GM12878 (cell line): ENCODE measurements around the gene CSF3. TPM values are rescaled to one million over a fixed set of nuclear protein-coding genes. Genes with fewer than 3 reads are reported as not detected.

ENCODE experiments used
- ATAC-seq: fragments of 200-7000 bp; cut with Tn5 transposase; 3 replicates; pipeline ENCODE4 v1.9.1; 2020; ENCODE audit warnings: mild to moderate bottlenecking, moderate library complexity
- BruUV-seq: library from RNA; stranded (reverse); fragments of 400-500 nt; replicated peaks from 2 replicates; lab custom pipeline; 2021; lab: Mats Ljungman, UMichigan
- CTCF ChIA-PET: fragments of 300-600 bp; sonication (Branson Sonifier 250); formaldehyde crosslinking; extraction: SDS; loops from one replicate; lab custom pipeline; 2021; ENCODE audit warnings: inconsistent platforms; lab: Yijun Ruan, JAX
- POLR2A ChIA-PET: fragments of 350-600 bp; formaldehyde crosslinking; extraction: SDS; loops from one replicate; lab custom pipeline; 2021; ENCODE audit warnings: inconsistent platforms; lab: Charles Lee
- RAD21 ChIA-PET: fragments of 300-600 bp; sonication (Branson Sonifier 250); formaldehyde crosslinking; loops from one replicate; lab custom pipeline; 2023; ENCODE audit warnings: antibody characterized with exemption; ENCODE audit not compliant: unreplicated experiment; lab: Charles Lee
- SMC1A ChIA-PET: fragments of 300-600 bp; sonication (Branson Sonifier 250); formaldehyde crosslinking; loops from one replicate; lab custom pipeline; 2023; ENCODE audit not compliant: unreplicated experiment, uncharacterized antibody; lab: Charles Lee
- DNase-seq: peaks from one replicate; pipeline ENCODE4 v3.0.0-alpha.2; 2011; ENCODE audit warnings: low read depth, low spot score
- FAIRE-seq: peaks from 3 replicates; lab custom pipeline; 2011; peaks lifted over from hg19 to GRCh38; lab: Jason Lieb, UNC
- H2AFZ ChIP-seq: 2 replicates; pipeline ENCODE4 v1.6.0; 2011; ENCODE audit warnings: low read depth, low read length, control low read depth; ENCODE audit not compliant: control insufficient read depth
- H3K27ac ChIP-seq: 2 replicates; pipeline ENCODE4 v1.5.1; 2011; ENCODE audit warnings: control low read depth; ENCODE audit not compliant: control insufficient read depth, insufficient read depth
- H3K27me3 ChIP-seq, 2 experiments: replicated peaks in 1 of 2; 2 replicates each; pipeline versions ENCODE4 v1.6.0 to v1.6.1; 2011; ENCODE audit warnings: low read length in 1 of 2; ENCODE audit not compliant: control insufficient read depth in 2 of 2, insufficient read depth in 2 of 2
- H3K36me3 ChIP-seq, 2 experiments: 2 replicates each; pipeline ENCODE4 v1.5.1; 2011; ENCODE audit warnings: low read length in 1 of 2; ENCODE audit not compliant: control insufficient read depth in 2 of 2, insufficient read depth in 2 of 2
- H3K4me1 ChIP-seq: 2 replicates; pipeline ENCODE4 v1.6.1; 2011; ENCODE audit warnings: mild to moderate bottlenecking, low read length, moderate library complexity, mixed read lengths; ENCODE audit not compliant: control insufficient read depth, insufficient read depth
- H3K4me2 ChIP-seq: 2 replicates; pipeline ENCODE4 v1.6.0; 2011; ENCODE audit warnings: control low read depth; ENCODE audit not compliant: control insufficient read depth, insufficient read depth
- H3K4me3 ChIP-seq: fragments of 200-600 bp; sonication (generic); 2 replicates; pipeline ENCODE4 v1.5.1; 2016
- H3K79me2 ChIP-seq: 2 replicates; pipeline ENCODE4 v1.6.0; 2011; ENCODE audit warnings: low read length; ENCODE audit not compliant: control insufficient read depth, insufficient read depth
- H3K9ac ChIP-seq: 2 replicates; pipeline ENCODE4 v1.8.0; 2011; ENCODE audit warnings: low read length, control low read depth, mixed read lengths; ENCODE audit not compliant: control insufficient read depth, insufficient read depth
- H3K9me3 ChIP-seq: replicated peaks from 3 replicates; pipeline ENCODE4 v1.5.1; 2011; ENCODE audit warnings: mild to moderate bottlenecking, low read length; ENCODE audit not compliant: control insufficient read depth, insufficient read depth
- H4K20me1 ChIP-seq: 2 replicates; pipeline ENCODE4 v1.6.0; 2011; ENCODE audit not compliant: control insufficient read depth, insufficient read depth
- BHLHE40 ChIP-seq, 2 experiments: fragments of 450-650 bp in 1 of 2; IDR thresholded peaks; 2 replicates each; pipeline ENCODE4 v1.6.1; 2011 to 2017; ENCODE audit warnings: low read depth in 2 of 2, borderline replicate concordance in 1 of 2, improper control_type of control experiment in 1 of 2, low read length in 1 of 2, mild to moderate bottlenecking in 1 of 2
- CREM ChIP-seq: IDR thresholded peaks from 2 replicates; pipeline ENCODE4 v1.6.1; 2014; ENCODE audit warnings: antibody characterized with exemption, low read depth
- HDGF ChIP-seq: fragments of 450-650 bp; IDR thresholded peaks from 2 replicates; pipeline ENCODE4 v1.6.1; 2016; ENCODE audit warnings: antibody characterized with exemption
- IKZF2 ChIP-seq, 2 experiments: fragments of 450-650 bp; IDR thresholded peaks; 2 replicates each; pipeline ENCODE4 v1.6.1; 2017; ENCODE audit warnings: mild to moderate bottlenecking in 2 of 2, moderate library complexity in 2 of 2
- LARP7 ChIP-seq: fragments of 450-650 bp; IDR thresholded peaks from 2 replicates; pipeline ENCODE4 v1.6.1; 2017; ENCODE audit warnings: mild to moderate bottlenecking
- MYB ChIP-seq: fragments of 150-350 bp; IDR thresholded peaks from 2 replicates; pipeline ENCODE4 v1.6.1; 2014; ENCODE audit warnings: mild to moderate bottlenecking, low read depth, low read length, borderline replicate concordance
- RAD21 ChIP-seq: IDR thresholded peaks from 2 replicates; pipeline ENCODE4 v1.6.1; 2011; ENCODE audit warnings: mild to moderate bottlenecking, low read depth, low read length, moderate library complexity; ENCODE audit not compliant: insufficient read depth
- ZNF274 ChIP-seq: IDR thresholded peaks from one replicate; pipeline ENCODE4 v1.8.0; 2011; ENCODE audit not compliant: insufficient read length, insufficient read depth
- ZNF384 ChIP-seq: IDR thresholded peaks from 2 replicates; pipeline ENCODE4 v1.6.1; 2012; ENCODE audit warnings: low read depth, mild to moderate bottlenecking, low read length, improper control_type of control experiment, borderline replicate concordance
- WGBS: methylation state at CpG from one replicate; pipeline ENCODE4 v1.1.6; 2016; ENCODE audit warnings: low lambda C conversion rate; ENCODE audit not compliant: insufficient replicate concordance, insufficient coverage; ENCODE audit errors: missing lambda C conversion rate; 5-methylcytosine and 5-hydroxymethylcytosine counted together
- in situ Hi-C: fragments of 300-500 bp; cut with MboI; formaldehyde crosslinking; loops from 9 replicates; pipeline ENCODE4 v1.14.3; 2018; ENCODE audit warnings: mixed read lengths
- intact Hi-C: fragments of 100-400 bp; cut with micrococcal nuclease; formaldehyde crosslinking; loops from one replicate; pipeline ENCODE4 v1.14.2; 2022; ENCODE audit not compliant: unreplicated experiment
- polyA plus RNA-seq, 11 experiments: library from polyadenylated mRNA; depleted of rRNA in 4 of 11; unstranded in 6 of 11; stranded (reverse) in 5 of 11; fragments of >200 nt; fragmentation: Nextera tagmentation in 4 of 11; fragmentation: Illumina TruSeq in 1 of 11; extraction: Ambion mirVana in 4 of 11; extraction: Trizol in 1 of 11; gene quantifications; 1 replicate in 1 of 11; 2 replicates in 10 of 11; pipeline versions ENCODE4 v1.2.1 to v1.2.3, GENCODE V29; 2011 to 2016; ENCODE audit warnings: inconsistent platforms in 2 of 11, missing spikeins in 2 of 11, low read depth in 1 of 11
- total RNA-seq, 4 experiments: library from RNA; depleted of rRNA in 3 of 4; stranded (reverse); fragments of >200 nt in 3 of 4; fragmentation: Illumina TruSeq in 1 of 4; extraction: Trizol in 1 of 4; gene quantifications; 2 replicates each; pipeline versions ENCODE4 v1.2.1 to v1.2.3, GENCODE V29; 2013 to 2021
- TF ChIP-seq, protein P1 (sequence below): fragments of 450-650 bp; IDR thresholded peaks from 2 replicates; pipeline ENCODE4 v1.6.1; 2016; ENCODE audit warnings: mild to moderate bottlenecking
- TF ChIP-seq, protein P2 (sequence below): IDR thresholded peaks from 2 replicates; pipeline ENCODE4 v1.6.1; 2012; ENCODE audit warnings: improper control_type of control experiment, low read depth, low read length; ENCODE audit not compliant: insufficient replicate concordance

CSF3 gene
- total and polyA plus RNA-seq, 10 of the 15 experiments (the other 5 are each of a cell fraction or from before 2014, with no cell fraction given), result 0.09 to 0.28 (median 0.12) TPM; not detected in 5

DNA sequence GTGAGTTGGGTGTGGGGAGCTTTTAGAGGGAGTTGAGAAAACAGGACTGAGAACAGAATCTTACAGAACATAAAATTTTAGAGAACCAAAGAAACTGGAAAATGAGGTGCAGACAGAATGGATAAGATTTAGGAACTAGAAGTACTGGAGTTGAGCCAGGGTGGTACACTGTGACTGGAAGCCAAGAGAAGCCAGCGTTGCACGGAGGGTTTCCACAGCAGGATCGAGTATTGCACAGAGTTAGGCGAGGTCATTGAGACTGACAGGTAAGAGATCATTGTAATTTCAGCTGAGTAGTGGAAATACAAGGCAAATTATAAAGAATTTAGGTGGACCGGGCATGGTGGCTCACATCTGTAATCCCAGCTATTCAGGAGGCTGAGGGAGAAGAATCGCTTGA, 45.9 kb upstream of the CSF3 start:
- no TSS peak for BruUV-seq
- Histone ChIP-seq H3K27ac (no peak overlapping the region), H3K9ac (no peak overlapping the region), H4K20me1 (no peaks in the 10 kb centered on the region), H3K27me3 (peaks cover 0 to 4% of the 10 kb centered on the region in 2 experiments; a peak in 2 of 4 replicates), H3K4me3 (no peak overlapping the region), H3K79me2 (no peaks in the 10 kb centered on the region), H2AFZ (no peak overlapping the region), H3K4me2 (no peak overlapping the region), H3K9me3 (no peaks in the 10 kb centered on the region), H3K4me1 (no peaks in the 10 kb centered on the region), H3K36me3 (no peaks in the 10 kb centered on the region)
- ChIA-PET CTCF (interaction anchor here (0.7 to 2.0 kb wide), 4 partner anchors 10 to 348 kb away, joined by 3 to 9 read pairs (median 3); partner anchors contain the start of gene PSMD3), SMC1A (interaction anchor here (0.8 kb wide), 1 partner anchor 13 kb away, joined by 3 read pairs; no protein-coding TSS in a partner anchor), POLR2A (interaction anchor here (0.9 to 1.1 kb wide), 3 partner anchors 9 to 43 kb away, joined by 3 to 5 read pairs (median 4); no protein-coding TSS in a partner anchor), RAD21 (interaction anchor here (1.2 kb wide), 1 partner anchor 8 kb away, joined by 3 read pairs; no protein-coding TSS in a partner anchor)
- no peak for DNase-seq
- no peak for ATAC-seq
- FAIRE-seq, result no peak
- TF ChIP-seq MYB (no peak), CREM (no peak), BHLHE40 (IDR thresholded peaks at IDR 0.05; ENCODE audit: borderline replicate concordance in 1 of 2, low read depth in 2 of 2, low read length in 1 of 2) (no peak)
- in situ Hi-C loops (no loop called here), intact Hi-C loops (no loop called here)
- WGBS, result 79% methylated on average over 6 of the region's 6 CpGs

DNA sequence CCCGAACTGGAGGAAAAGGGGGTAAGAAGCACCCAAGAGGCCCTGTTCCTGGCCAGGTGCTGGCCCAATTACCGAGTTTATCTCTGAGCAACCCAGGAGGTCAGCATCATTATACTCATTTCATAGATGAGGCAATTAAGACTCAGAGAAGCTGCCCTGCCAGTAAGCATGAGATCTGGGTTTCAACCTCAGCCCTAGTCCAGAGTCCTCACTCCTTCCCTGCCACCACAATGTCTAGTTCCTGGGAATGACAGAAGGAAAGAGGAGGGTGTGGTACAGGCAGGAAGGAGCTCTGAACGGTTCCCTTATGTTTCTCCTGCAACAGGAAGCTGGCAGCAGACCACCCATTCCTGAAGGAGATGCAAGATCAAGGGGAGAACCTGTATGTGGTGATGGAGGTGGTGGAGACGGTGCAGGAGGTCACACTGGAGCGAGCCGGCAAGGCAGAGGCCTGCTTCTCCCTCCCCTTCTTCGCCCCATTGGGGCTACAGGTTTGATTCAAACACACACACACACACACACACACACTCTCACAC, 45.0 kb upstream of the CSF3 start:
- WGBS, result 8% methylated on average over 7 of the region's 7 CpGs
- H3K27me3 ChIP-seq, result peaks cover 0 to 4% of the 10 kb centered on the region in 2 experiments; a peak in 2 of 4 replicates
- no peak for FAIRE-seq
- no TSS peak for BruUV-seq
- no peak overlapping the region for H3K4me3 ChIP-seq
- intact Hi-C loops, result no loop called here
- H3K27ac ChIP-seq, result no peak overlapping the region
- H3K79me2 ChIP-seq, result no peaks in the 10 kb centered on the region
- ChIA-PET CTCF (interaction anchor here (2.0 kb wide), 1 partner anchor 10 kb away, joined by 9 read pairs; the partner anchor contains the start of gene PSMD3), SMC1A (no interaction called here), POLR2A (no interaction called here), RAD21 (no interaction called here)
- H4K20me1 ChIP-seq, result no peaks in the 10 kb centered on the region
- no peaks in the 10 kb centered on the region for H3K4me1 ChIP-seq
- H3K9me3 ChIP-seq, result no peaks in the 10 kb centered on the region
- no peak overlapping the region for H2AFZ ChIP-seq
- in situ Hi-C loops, result no loop called here
- H3K9ac ChIP-seq, result no peak overlapping the region
- no peaks in the 10 kb centered on the region for H3K36me3 ChIP-seq
- no peak for ATAC-seq
- DNase-seq, result no peak
- H3K4me2 ChIP-seq, result no peak overlapping the region
- TF ChIP-seq, protein P1, sequence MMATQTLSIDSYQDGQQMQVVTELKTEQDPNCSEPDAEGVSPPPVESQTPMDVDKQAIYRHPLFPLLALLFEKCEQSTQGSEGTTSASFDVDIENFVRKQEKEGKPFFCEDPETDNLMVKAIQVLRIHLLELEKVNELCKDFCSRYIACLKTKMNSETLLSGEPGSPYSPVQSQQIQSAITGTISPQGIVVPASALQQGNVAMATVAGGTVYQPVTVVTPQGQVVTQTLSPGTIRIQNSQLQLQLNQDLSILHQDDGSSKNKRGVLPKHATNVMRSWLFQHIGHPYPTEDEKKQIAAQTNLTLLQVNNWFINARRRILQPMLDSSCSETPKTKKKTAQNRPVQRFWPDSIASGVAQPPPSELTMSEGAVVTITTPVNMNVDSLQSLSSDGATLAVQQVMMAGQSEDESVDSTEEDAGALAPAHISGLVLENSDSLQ, result no peak
- no peak for TF ChIP-seq IKZF2 (IDR thresholded peaks at IDR 0.05)
- no peak for TF ChIP-seq ZNF274
- no peak for TF ChIP-seq ZNF384
- no peak for TF ChIP-seq HDGF
- TF ChIP-seq LARP7, result no peak
- TF ChIP-seq RAD21, result no peak
- TF ChIP-seq, protein P2, sequence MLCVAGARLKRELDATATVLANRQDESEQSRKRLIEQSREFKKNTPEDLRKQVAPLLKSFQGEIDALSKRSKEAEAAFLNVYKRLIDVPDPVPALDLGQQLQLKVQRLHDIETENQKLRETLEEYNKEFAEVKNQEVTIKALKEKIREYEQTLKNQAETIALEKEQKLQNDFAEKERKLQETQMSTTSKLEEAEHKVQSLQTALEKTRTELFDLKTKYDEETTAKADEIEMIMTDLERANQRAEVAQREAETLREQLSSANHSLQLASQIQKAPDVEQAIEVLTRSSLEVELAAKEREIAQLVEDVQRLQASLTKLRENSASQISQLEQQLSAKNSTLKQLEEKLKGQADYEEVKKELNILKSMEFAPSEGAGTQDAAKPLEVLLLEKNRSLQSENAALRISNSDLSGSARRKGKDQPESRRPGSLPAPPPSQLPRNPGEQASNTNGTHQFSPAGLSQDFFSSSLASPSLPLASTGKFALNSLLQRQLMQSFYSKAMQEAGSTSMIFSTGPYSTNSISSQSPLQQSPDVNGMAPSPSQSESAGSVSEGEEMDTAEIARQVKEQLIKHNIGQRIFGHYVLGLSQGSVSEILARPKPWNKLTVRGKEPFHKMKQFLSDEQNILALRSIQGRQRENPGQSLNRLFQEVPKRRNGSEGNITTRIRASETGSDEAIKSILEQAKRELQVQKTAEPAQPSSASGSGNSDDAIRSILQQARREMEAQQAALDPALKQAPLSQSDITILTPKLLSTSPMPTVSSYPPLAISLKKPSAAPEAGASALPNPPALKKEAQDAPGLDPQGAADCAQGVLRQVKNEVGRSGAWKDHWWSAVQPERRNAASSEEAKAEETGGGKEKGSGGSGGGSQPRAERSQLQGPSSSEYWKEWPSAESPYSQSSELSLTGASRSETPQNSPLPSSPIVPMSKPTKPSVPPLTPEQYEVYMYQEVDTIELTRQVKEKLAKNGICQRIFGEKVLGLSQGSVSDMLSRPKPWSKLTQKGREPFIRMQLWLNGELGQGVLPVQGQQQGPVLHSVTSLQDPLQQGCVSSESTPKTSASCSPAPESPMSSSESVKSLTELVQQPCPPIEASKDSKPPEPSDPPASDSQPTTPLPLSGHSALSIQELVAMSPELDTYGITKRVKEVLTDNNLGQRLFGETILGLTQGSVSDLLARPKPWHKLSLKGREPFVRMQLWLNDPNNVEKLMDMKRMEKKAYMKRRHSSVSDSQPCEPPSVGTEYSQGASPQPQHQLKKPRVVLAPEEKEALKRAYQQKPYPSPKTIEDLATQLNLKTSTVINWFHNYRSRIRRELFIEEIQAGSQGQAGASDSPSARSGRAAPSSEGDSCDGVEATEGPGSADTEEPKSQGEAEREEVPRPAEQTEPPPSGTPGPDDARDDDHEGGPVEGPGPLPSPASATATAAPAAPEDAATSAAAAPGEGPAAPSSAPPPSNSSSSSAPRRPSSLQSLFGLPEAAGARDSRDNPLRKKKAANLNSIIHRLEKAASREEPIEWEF, result no peak
